Ishikawa (cell line): Measurements from ENCODE around the gene ACADVL.

Experiments used
- CEBPB ChIP-seq: IDR thresholded peaks from 2 replicates; pipeline ENCODE4 v1.6.1; 2012
- CREB1 ChIP-seq: IDR thresholded peaks from 2 replicates; pipeline ENCODE4 v1.6.1; 2012; ENCODE audit warnings: low read depth
- EGR1 ChIP-seq: IDR thresholded peaks from 2 replicates; pipeline ENCODE4 v1.6.1; 2012
- EP300 ChIP-seq: IDR thresholded peaks from 2 replicates; pipeline ENCODE4 v1.6.1; 2012; ENCODE audit warnings: borderline replicate concordance
- FOXM1 ChIP-seq: IDR thresholded peaks from 2 replicates; pipeline ENCODE4 v1.6.1; 2012; ENCODE audit warnings: low read depth, borderline replicate concordance
- RAD21 ChIP-seq: IDR thresholded peaks from 2 replicates; pipeline ENCODE4 v1.6.1; 2012; ENCODE audit warnings: low read depth
- TAF1 ChIP-seq: IDR thresholded peaks from 2 replicates; pipeline ENCODE4 v1.6.1; 2012; ENCODE audit warnings: low read depth, mild to moderate bottlenecking
- TCF12 ChIP-seq: IDR thresholded peaks from 2 replicates; pipeline ENCODE4 v1.6.1; 2012; ENCODE audit warnings: low read depth
- TEAD4 ChIP-seq: IDR thresholded peaks from 2 replicates; pipeline ENCODE4 v1.6.1; 2012
- YY1 ChIP-seq: IDR thresholded peaks from 2 replicates; pipeline ENCODE4 v1.6.1; 2012; ENCODE audit warnings: low read depth
- ZBTB7A ChIP-seq: IDR thresholded peaks from 2 replicates; pipeline ENCODE4 v1.6.1; 2012; ENCODE audit warnings: low read depth
- TF ChIP-seq, protein P1 (sequence below): IDR thresholded peaks from 2 replicates; pipeline ENCODE4 v1.6.1; 2012
- TF ChIP-seq, protein P2 (sequence below): IDR thresholded peaks from 2 replicates; pipeline ENCODE4 v1.6.1; 2012; ENCODE audit warnings: low read depth, mild to moderate bottlenecking
- TF ChIP-seq, protein P3 (sequence below): IDR thresholded peaks from 2 replicates; pipeline ENCODE4 v1.6.1; 2012

DNA sequence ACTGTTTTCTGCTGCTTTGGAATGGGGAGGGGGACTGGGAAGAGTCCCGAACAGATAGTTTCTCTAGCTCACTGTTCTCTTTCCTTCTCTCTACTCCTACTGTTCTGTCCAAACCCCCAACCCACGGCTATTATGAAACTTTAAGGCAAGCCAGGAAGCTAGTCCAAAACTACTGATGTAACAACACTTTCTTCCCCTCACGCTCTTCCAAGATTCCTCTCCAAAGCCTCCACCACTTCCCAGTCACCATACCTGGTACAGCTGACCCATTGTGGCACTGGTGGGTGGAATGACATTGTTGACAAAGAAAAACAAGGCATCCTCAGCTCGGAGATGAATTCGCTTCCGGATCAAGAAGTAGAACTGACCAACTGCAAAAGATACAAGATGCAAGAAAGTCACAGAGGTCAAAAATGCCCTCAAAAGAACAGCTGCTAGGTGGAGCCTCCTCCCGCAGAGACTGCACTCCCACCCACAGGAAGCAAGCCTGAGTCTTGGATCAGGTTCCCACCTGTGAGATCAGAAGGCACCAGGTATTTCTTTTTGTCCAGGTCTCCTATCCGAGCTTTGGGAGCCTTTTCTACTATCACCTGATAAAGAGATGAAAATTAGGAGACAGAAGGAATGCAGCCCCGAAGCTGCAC, 21.5 kb downstream of the ACADVL start:
- no peak for TF ChIP-seq EP300
- TF ChIP-seq YY1, result no peak
- TF ChIP-seq TCF12, result no peak
- TF ChIP-seq, protein P1, sequence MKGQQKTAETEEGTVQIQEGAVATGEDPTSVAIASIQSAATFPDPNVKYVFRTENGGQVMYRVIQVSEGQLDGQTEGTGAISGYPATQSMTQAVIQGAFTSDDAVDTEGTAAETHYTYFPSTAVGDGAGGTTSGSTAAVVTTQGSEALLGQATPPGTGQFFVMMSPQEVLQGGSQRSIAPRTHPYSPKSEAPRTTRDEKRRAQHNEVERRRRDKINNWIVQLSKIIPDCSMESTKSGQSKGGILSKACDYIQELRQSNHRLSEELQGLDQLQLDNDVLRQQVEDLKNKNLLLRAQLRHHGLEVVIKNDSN, result no peak
- TF ChIP-seq CEBPB, result no peak
- TF ChIP-seq, protein P2, sequence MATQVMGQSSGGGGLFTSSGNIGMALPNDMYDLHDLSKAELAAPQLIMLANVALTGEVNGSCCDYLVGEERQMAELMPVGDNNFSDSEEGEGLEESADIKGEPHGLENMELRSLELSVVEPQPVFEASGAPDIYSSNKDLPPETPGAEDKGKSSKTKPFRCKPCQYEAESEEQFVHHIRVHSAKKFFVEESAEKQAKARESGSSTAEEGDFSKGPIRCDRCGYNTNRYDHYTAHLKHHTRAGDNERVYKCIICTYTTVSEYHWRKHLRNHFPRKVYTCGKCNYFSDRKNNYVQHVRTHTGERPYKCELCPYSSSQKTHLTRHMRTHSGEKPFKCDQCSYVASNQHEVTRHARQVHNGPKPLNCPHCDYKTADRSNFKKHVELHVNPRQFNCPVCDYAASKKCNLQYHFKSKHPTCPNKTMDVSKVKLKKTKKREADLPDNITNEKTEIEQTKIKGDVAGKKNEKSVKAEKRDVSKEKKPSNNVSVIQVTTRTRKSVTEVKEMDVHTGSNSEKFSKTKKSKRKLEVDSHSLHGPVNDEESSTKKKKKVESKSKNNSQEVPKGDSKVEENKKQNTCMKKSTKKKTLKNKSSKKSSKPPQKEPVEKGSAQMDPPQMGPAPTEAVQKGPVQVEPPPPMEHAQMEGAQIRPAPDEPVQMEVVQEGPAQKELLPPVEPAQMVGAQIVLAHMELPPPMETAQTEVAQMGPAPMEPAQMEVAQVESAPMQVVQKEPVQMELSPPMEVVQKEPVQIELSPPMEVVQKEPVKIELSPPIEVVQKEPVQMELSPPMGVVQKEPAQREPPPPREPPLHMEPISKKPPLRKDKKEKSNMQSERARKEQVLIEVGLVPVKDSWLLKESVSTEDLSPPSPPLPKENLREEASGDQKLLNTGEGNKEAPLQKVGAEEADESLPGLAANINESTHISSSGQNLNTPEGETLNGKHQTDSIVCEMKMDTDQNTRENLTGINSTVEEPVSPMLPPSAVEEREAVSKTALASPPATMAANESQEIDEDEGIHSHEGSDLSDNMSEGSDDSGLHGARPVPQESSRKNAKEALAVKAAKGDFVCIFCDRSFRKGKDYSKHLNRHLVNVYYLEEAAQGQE, result no peak
- TF ChIP-seq TAF1, result no peak
- TF ChIP-seq, protein P3, sequence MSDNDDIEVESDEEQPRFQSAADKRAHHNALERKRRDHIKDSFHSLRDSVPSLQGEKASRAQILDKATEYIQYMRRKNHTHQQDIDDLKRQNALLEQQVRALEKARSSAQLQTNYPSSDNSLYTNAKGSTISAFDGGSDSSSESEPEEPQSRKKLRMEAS, result no peak
- no peak for TF ChIP-seq RAD21
- no peak for TF ChIP-seq EGR1
- TF ChIP-seq TEAD4, result no peak
- TF ChIP-seq FOXM1, result no peak
- TF ChIP-seq CREB1, result no peak
- TF ChIP-seq ZBTB7A, result no peak
